H1 (cell line): ENCODE results near the gene SUB1. TPM values are rescaled to one million over a fixed set of nuclear protein-coding genes. Genes with fewer than 3 reads are reported as not detected.
"Not testable (repeated sequence)": the region's sequence is repeated elsewhere in the genome, so short reads cannot be mapped to it uniquely, and the experiment has no call there.

Experiments
- CTCF ChIA-PET: fragments of 300-600 bp; sonication (Branson Sonifier 250); formaldehyde crosslinking; loops from one replicate; lab custom pipeline; 2021; ENCODE audit not compliant: partially characterized antibody; lab: Charles Lee
- POLR2A ChIA-PET: fragments of 300-600 bp; sonication (Branson Sonifier 250); formaldehyde crosslinking; loops from one replicate; lab custom pipeline; 2021; ENCODE audit warnings: inconsistent platforms; ENCODE audit not compliant: partially characterized antibody; lab: Charles Lee
- DNase-seq, 2 experiments: peaks; one replicate each; pipeline versions ENCODE4 v3.0.0 to v3.0.0-alpha.2; 2010 to 2022; ENCODE audit warnings: low spot score in 2 of 2, low read depth in 1 of 2, mixed read lengths in 1 of 2
- FAIRE-seq: peaks from 2 replicates; lab custom pipeline; 2011; peaks lifted over from hg19 to GRCh38; lab: Jason Lieb, UNC
- H2AFZ ChIP-seq: 2 replicates; pipeline ENCODE4 v1.8.1; 2012; ENCODE audit warnings: low read length, inconsistent platforms
- H2AK5ac ChIP-seq: 2 replicates; pipeline ENCODE4 v1.6.1; 2013; ENCODE audit warnings: low read depth, low read length
- H2BK120ac ChIP-seq: replicated peaks from 2 replicates; pipeline ENCODE3; 2013; ENCODE audit warnings: low read depth, low read length, inconsistent platforms
- H2BK12ac ChIP-seq: 2 replicates; pipeline ENCODE4 v1.6.1; 2013; ENCODE audit warnings: low read depth, low read length
- H2BK15ac ChIP-seq: 2 replicates; pipeline ENCODE4 v1.6.1; 2013; ENCODE audit warnings: low read length
- H2BK20ac ChIP-seq: 2 replicates; pipeline ENCODE4 v1.6.1; 2013; ENCODE audit warnings: low read length
- H2BK5ac ChIP-seq: 2 replicates; pipeline ENCODE4 v1.6.1; 2013; ENCODE audit warnings: low read depth, low read length
- H3K14ac ChIP-seq: 2 replicates; pipeline ENCODE4 v1.6.1; 2013; ENCODE audit warnings: inconsistent platforms; ENCODE audit not compliant: insufficient read length
- H3K18ac ChIP-seq: 2 replicates; pipeline ENCODE4 v1.6.1; 2013; ENCODE audit warnings: low read length; ENCODE audit errors: extremely low read depth
- H3K23ac ChIP-seq: 2 replicates; pipeline ENCODE4 v1.6.1; 2013; ENCODE audit warnings: inconsistent platforms; ENCODE audit not compliant: insufficient read length
- H3K23me2 ChIP-seq: 2 replicates; pipeline ENCODE4 v1.6.1; 2013; ENCODE audit warnings: low read depth, low read length
- H3K27ac ChIP-seq: 2 replicates; pipeline ENCODE4 v1.6.1; 2011; ENCODE audit warnings: low read depth, low read length, inconsistent platforms
- H3K27me3 ChIP-seq, 4 experiments: replicated peaks in 1 of 4; 1 replicate in 1 of 4; 2 replicates in 3 of 4; pipeline versions ENCODE4 v1.6.1 to v1.8.1; 2011 to 2013; ENCODE audit warnings: low read length in 3 of 4, mild to moderate bottlenecking in 3 of 4, inconsistent platforms in 2 of 4, mixed read lengths in 2 of 4, moderate library complexity in 1 of 4; ENCODE audit not compliant: control insufficient read depth in 3 of 4, insufficient read depth in 3 of 4; ENCODE audit errors: extremely low read depth in 1 of 4
- H3K36me3 ChIP-seq, 4 experiments: 2 replicates each; pipeline versions ENCODE4 v1.6.1 to v1.8.1; 2011 to 2013; ENCODE audit warnings: mild to moderate bottlenecking in 4 of 4, low read length in 3 of 4, moderate library complexity in 2 of 4, control low read depth in 1 of 4, inconsistent platforms in 1 of 4; ENCODE audit not compliant: insufficient read depth in 4 of 4, control insufficient read depth in 2 of 4
- H3K4ac ChIP-seq: replicated peaks from 2 replicates; pipeline ENCODE3; 2013; ENCODE audit warnings: low read length, low read depth, mixed read lengths, inconsistent platforms; ENCODE audit not compliant: insufficient read length
- H3K4me1 ChIP-seq, 4 experiments: replicated peaks in 1 of 4; 1 replicate in 1 of 4; 2 replicates in 3 of 4; pipeline versions ENCODE4 v1.6.1 to v1.8.1; 2011 to 2013; ENCODE audit warnings: low read length in 3 of 4, inconsistent platforms in 2 of 4, mixed read lengths in 1 of 4; ENCODE audit not compliant: insufficient read depth in 4 of 4, control insufficient read depth in 3 of 4
- H3K4me2 ChIP-seq, 2 experiments: 2 replicates each; pipeline versions ENCODE4 v1.6.1 to v1.8.1; 2011 to 2013; ENCODE audit warnings: low read depth in 2 of 2, low read length in 2 of 2, control low read depth in 1 of 2, inconsistent platforms in 1 of 2, mild to moderate bottlenecking in 1 of 2; ENCODE audit not compliant: insufficient read depth in 1 of 2
- H3K4me3 ChIP-seq, 4 experiments: fragments of 200-600, 300-600 bp in 1 of 4; sonication (generic), shearing (Covaris generic), sonication (Bioruptor Twin) in 1 of 4; 2 replicates each; pipeline versions ENCODE4 v1.5.1 to v1.8.1; 2011 to 2016; ENCODE audit warnings: low read length in 4 of 4, low read depth in 3 of 4, control low read depth in 2 of 4, inconsistent platforms in 2 of 4, mild to moderate bottlenecking in 2 of 4, mixed read lengths in 1 of 4, moderate library complexity in 1 of 4; ENCODE audit not compliant: insufficient read depth in 2 of 4; ENCODE audit errors: extremely low read depth in 1 of 4
- H3K56ac ChIP-seq: replicated peaks from 2 replicates; pipeline ENCODE3; 2013; ENCODE audit warnings: low read depth, mild to moderate bottlenecking, mixed read lengths, low read length, inconsistent platforms; ENCODE audit not compliant: insufficient read length
- H3K79me1 ChIP-seq: 2 replicates; pipeline ENCODE4 v1.6.1; 2013; ENCODE audit warnings: low read depth, low read length, control low read depth
- H3K79me2 ChIP-seq, 2 experiments: 2 replicates each; pipeline versions ENCODE4 v1.6.1 to v1.8.1; 2012 to 2013; ENCODE audit warnings: low read length in 2 of 2, mild to moderate bottlenecking in 2 of 2, inconsistent platforms in 1 of 2; ENCODE audit not compliant: insufficient read depth in 2 of 2, control insufficient read depth in 1 of 2
- H3K9ac ChIP-seq, 4 experiments: replicated peaks in 1 of 4; 1 replicate in 1 of 4; 2 replicates in 3 of 4; pipeline versions ENCODE4 v1.6.1 to v1.8.1; 2011 to 2013; ENCODE audit warnings: low read depth in 3 of 4, low read length in 3 of 4, control low read depth in 2 of 4, mild to moderate bottlenecking in 2 of 4, moderate library complexity in 2 of 4, inconsistent platforms in 1 of 4; ENCODE audit errors: extremely low read depth in 1 of 4
- H3K9me3 ChIP-seq, 2 experiments: 2 replicates each; pipeline versions ENCODE4 v1.6.1 to v1.8.1; 2012 to 2013; ENCODE audit warnings: mild to moderate bottlenecking in 2 of 2, moderate library complexity in 2 of 2, control low read depth in 1 of 2, inconsistent platforms in 1 of 2, low read depth in 1 of 2, low read length in 1 of 2, mixed read lengths in 1 of 2; ENCODE audit not compliant: insufficient read depth in 2 of 2
- H4K20me1 ChIP-seq, 2 experiments: replicated peaks in 1 of 2; 2 replicates each; pipeline versions ENCODE3 to v1.8.1; 2011 to 2013; ENCODE audit warnings: inconsistent platforms in 2 of 2, low read length in 2 of 2, mild to moderate bottlenecking in 1 of 2; ENCODE audit not compliant: insufficient read depth in 2 of 2, control insufficient read depth in 1 of 2
- H4K5ac ChIP-seq: 2 replicates; pipeline ENCODE4 v1.6.1; 2013; ENCODE audit warnings: low read length, low read depth, mixed read lengths, inconsistent platforms; ENCODE audit not compliant: insufficient read length
- H4K8ac ChIP-seq: 2 replicates; pipeline ENCODE4 v1.8.0; 2013; ENCODE audit warnings: mild to moderate bottlenecking, moderate library complexity, low read length, inconsistent platforms; ENCODE audit not compliant: insufficient read depth; ENCODE audit errors: extremely low read depth
- H4K91ac ChIP-seq: replicated peaks from 2 replicates; pipeline ENCODE3; 2013; ENCODE audit warnings: low read length, mixed read lengths, inconsistent platforms; ENCODE audit not compliant: insufficient read length
- WGBS, 2 experiments: shearing (Covaris generic) in 1 of 2; methylation state at CpG; one replicate each; pipeline versions ENCODE4 v1.1.6 to v1.1.7; 2013 to 2015; ENCODE audit warnings: low lambda C conversion rate in 2 of 2, mixed read lengths in 2 of 2, inconsistent platforms in 1 of 2, low coverage in 1 of 2, missing lambda C conversion rate in 1 of 2; ENCODE audit not compliant: insufficient replicate concordance in 2 of 2, insufficient coverage in 1 of 2, insufficient read length in 1 of 2; ENCODE audit errors: extremely low coverage in 1 of 2, missing lambda C conversion rate in 1 of 2; 5-methylcytosine and 5-hydroxymethylcytosine counted together
- polyA plus RNA-seq, 7 experiments: library from polyadenylated mRNA; depleted of rRNA in 3 of 7; stranded (reverse) in 5 of 7; unstranded in 2 of 7; fragments of >200 nt in 5 of 7; fragments of 200-250 nt in 2 of 7; gene quantifications; 1 replicate in 5 of 7; 2 replicates in 1 of 7; 4 replicates in 1 of 7; pipeline versions ENCODE4 v1.2.1 to v1.2.3, GENCODE V29; 2011 to 2013; ENCODE audit warnings: missing spikeins in 2 of 7, mixed read lengths in 2 of 7
- total RNA-seq: library from RNA; stranded (reverse); fragmentation: NEBNext Ultra II Directional; extraction: Animal tissue kit (Norgen Biotek cat#: 25700); gene quantifications from 2 replicates; pipeline ENCODE4 v1.2.1, GENCODE V29; 2021

The SUB1 gene
- total and polyA plus RNA-seq, 2 of the 8 experiments (the other 6 are each of a cell fraction or from before 2014, with no cell fraction given): 83.9 to 325 TPM

- H3K36me3 ChIP-seq, DNase-seq, H3K23ac ChIP-seq, H3K4me3 ChIP-seq, H4K8ac ChIP-seq, H3K18ac ChIP-seq, H2BK20ac ChIP-seq, POLR2A ChIA-PET, H3K4ac ChIP-seq, H3K27me3 ChIP-seq, H3K56ac ChIP-seq, H3K4me2 ChIP-seq, H4K5ac ChIP-seq, H2BK15ac ChIP-seq, H4K91ac ChIP-seq, FAIRE-seq, H2BK12ac ChIP-seq, H3K27ac ChIP-seq, H2AK5ac ChIP-seq, H3K79me2 ChIP-seq, H3K9ac ChIP-seq, H2AFZ ChIP-seq, H4K20me1 ChIP-seq, H2BK120ac ChIP-seq, H3K4me1 ChIP-seq, H3K9me3 ChIP-seq, H2BK5ac ChIP-seq, H3K14ac ChIP-seq, H3K23me2 ChIP-seq, H3K79me1 ChIP-seq: not testable (repeated sequence)
- CTCF ChIA-PET: interaction anchor here (0.7 kb wide), 1 partner anchor 20 kb away, joined by 3 read pairs; no protein-coding TSS in a partner anchor
- 94% methylated on average over 8 of the region's 8 CpGs; no CpG with 5 or more reads in 1 of the 2 experiments for WGBS, 2 experiments
Measured at GRCh38 chr5:32633017-32633416, 47.7 kb downstream of the SUB1 start.
